ENCODE data around the gene ZNF846. TPM values are rescaled to one million over a fixed set of nuclear protein-coding genes. Genes with fewer than 3 reads are reported as not detected.
"Not testable (repeated sequence)": the region's sequence is repeated elsewhere in the genome, so short reads cannot be mapped to it uniquely, and the experiment has no call there.

Gene ZNF846
- total RNA-seq, 2 experiments from 2014 or later, result 17.9 to 21.1 TPM

DNA sequence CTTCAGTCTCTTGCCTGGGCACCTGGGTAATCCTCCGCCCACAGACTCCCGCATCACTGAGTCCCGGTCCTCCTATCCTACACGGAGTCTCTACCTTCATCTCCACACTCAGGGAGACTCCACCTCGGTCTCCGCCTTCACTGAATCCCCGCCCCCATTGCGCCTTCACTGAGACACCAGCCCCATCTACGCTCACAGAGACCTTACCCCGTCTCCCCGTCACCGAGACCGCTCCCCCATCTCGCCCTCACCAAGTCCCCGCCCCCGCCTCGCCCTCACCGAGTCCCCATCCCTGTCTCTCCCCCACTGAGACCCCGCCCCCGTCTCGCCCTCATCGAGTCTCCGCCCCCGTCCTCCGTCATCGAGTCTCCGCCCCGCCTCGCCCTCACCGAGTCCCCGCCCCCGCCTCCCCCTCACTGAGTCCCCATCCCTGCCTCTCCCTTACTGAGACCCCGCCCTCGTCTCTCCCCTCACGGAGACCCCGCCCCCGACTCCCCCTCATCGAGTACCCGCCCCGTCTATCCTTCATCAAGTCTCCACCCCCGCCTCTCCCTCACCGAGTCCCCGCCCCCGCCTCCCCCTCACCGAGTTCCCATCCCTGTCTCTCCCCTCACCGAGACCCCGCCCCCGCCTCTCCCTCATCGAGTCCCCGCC is 23.1 kb upstream of the ZNF846 start:
- Mint-ChIP-seq H3K9me3 (no peaks in the 10 kb centered on the region), H3K4me3 (peak overlapping the region; percentile 98), H3K4me1 (peaks cover 17% of the 10 kb centered on the region), H3K36me3 (no peaks in the 10 kb centered on the region), H3K27ac (peak overlapping the region; percentile 100), H3K27me3 (no peaks in the 10 kb centered on the region)
- DNase-seq (peak; percentile 92), ATAC-seq (ENCODE audit: low read depth) (peak; percentile 64)
- POLR2A ChIA-PET, result interaction anchor here (0.6 to 1.6 kb wide), 2 partner anchors 39 to 170 kb away, joined by 4 read pairs; partner anchors contain the start of gene ZNF561

DNA sequence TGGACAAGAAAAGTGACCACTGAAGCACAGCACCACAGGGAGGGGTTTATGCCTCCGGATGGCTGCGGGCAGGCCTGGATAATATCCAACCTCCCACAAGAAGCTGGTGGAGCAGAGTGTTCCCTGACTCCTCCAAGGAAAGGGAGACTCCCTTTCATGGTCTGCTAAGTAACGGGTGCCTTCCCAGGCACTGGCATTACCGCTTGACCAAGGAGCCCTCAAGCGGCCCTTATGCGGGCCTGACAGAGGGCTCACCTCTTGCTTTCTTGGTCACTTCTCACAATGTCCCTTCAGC is 22.5 kb upstream of the ZNF846 start:
- not testable (repeated sequence) for H3K27ac Mint-ChIP-seq; H3K27me3 Mint-ChIP-seq; H3K9me3 Mint-ChIP-seq; DNase-seq; H3K36me3 Mint-ChIP-seq; ATAC-seq (ENCODE audit: low read depth)
- H3K4me3 Mint-ChIP-seq, result peak overlapping the region; percentile 98
- POLR2A ChIA-PET, result interaction anchor here (0.6 to 1.6 kb wide), 4 partner anchors 22 to 671 kb away, joined by 4 to 7 read pairs (median 4); partner anchors contain the start of genes ZNF561 and ZNF846
- peaks cover 12% of the 10 kb centered on the region for H3K4me1 Mint-ChIP-seq

DNA sequence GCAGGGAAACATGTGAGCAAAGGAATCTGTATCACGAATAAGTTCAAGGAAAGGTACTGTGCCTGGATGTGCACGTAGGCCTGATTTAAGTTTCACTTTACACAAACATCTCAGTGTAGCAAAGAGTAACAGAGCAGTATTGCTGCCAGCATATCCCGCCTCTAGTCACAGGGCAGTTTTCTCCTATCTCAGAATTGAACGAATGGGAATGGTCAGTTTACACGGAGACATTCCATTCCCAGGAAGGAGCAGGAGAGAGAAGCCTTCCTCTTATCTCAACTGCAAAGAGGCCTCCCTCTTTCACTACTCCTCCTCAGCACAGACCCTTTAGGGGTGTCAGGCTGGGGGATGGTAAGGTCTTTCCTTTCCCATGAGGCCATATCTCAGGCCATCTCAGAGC is 21.0 kb upstream of the ZNF846 start:
- H3K9me3 Mint-ChIP-seq; H3K36me3 Mint-ChIP-seq; H3K27me3 Mint-ChIP-seq; H3K4me3 Mint-ChIP-seq; H3K27ac Mint-ChIP-seq; ATAC-seq (ENCODE audit: low read depth); DNase-seq: not testable (repeated sequence)
- POLR2A ChIA-PET, result interaction anchor here (1.6 kb wide), 1 partner anchor 21 kb away, joined by 7 read pairs; the partner anchor contains the start of gene ZNF846
- peaks cover 18% of the 10 kb centered on the region for H3K4me1 Mint-ChIP-seq

DNA sequence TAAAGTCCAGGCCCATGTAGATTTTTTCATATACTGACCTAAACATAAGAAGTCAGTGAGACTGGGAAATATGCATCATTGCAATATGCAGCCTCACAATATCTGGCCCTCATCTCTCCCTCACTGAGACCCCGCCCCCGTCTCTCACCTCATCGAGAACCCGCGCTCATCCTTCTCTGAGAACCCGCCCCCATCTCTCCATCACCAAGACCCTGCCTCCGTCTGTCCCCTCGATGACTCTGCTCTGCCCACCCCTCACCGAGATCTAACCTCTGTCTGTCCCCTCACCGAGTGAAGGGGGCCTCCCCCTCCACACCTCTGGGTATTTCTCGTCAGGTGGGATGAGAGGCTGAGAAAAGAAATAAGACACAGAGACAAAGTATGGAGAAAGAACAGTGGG is 20.5 kb upstream of the ZNF846 start:
- Mint-ChIP-seq H3K27ac (no peak overlapping the region), H3K4me3 (no peak overlapping the region), H3K9me3 (no peaks in the 10 kb centered on the region), H3K4me1 (peaks cover 24% of the 10 kb centered on the region), H3K27me3 (no peaks in the 10 kb centered on the region), H3K36me3 (no peaks in the 10 kb centered on the region)
- DNase-seq, result no peak
- POLR2A ChIA-PET, result interaction anchor here (1.5 kb wide), 1 partner anchor 20 kb away, joined by 6 read pairs; the partner anchor contains the start of gene ZNF846
- no peak for ATAC-seq (ENCODE audit: low read depth)

DNA sequence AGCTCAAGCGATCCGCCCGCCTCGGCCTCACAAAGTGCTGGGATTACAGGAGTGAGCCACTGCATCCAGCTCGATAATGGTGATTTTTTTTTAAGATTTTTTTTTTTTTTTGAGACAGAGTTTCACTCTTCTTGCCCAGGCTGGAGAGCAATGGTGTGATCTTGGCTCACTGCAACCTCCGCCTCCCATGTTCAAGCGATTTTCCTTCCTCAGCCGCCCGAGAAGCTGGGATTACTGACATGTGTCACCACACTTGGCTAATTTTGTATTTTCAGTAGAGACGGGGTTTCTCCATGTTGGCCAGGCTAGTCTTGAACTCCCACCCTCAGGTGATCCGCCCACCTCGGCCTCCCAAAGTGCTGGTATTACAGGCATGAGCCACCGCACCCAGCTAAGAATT is 20.1 kb upstream of the ZNF846 start:
- not testable (repeated sequence) for H3K9me3 Mint-ChIP-seq; H3K4me3 Mint-ChIP-seq; DNase-seq; H3K36me3 Mint-ChIP-seq; H3K27me3 Mint-ChIP-seq; ATAC-seq (ENCODE audit: low read depth); H3K27ac Mint-ChIP-seq
- POLR2A ChIA-PET, result interaction anchor here (1.5 kb wide), 1 partner anchor 20 kb away, joined by 6 read pairs; the partner anchor contains the start of gene ZNF846
- H3K4me1 Mint-ChIP-seq, result peaks cover 26% of the 10 kb centered on the region

DNA sequence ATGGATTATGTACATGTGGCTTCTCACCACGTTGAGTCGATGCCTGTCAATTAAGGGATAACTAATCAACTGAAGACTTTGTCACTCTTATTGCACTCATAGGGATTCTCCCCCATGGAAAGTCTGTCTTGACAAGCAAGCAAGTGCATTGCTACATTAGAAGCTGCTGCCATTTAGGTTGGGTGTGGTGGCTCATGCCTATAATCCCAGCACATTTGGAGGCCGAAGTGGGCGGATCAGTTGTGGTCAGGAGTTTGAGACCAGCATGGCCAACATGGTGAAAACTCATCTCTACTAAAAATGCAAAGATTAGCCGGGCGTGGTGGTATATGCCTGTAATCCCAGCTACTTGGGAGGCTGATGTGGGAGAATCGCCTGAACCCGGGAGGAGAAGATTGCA is 18.3 kb upstream of the ZNF846 start:
- H3K9me3 Mint-ChIP-seq, result no peaks in the 10 kb centered on the region
- POLR2A ChIA-PET, result no interaction called here
- H3K27ac Mint-ChIP-seq, result peak overlapping the region; percentile 84
- no peaks in the 10 kb centered on the region for H3K27me3 Mint-ChIP-seq
- H3K4me3 Mint-ChIP-seq, result peak overlapping the region; percentile 73
- ATAC-seq (ENCODE audit: low read depth), result no peak
- H3K36me3 Mint-ChIP-seq, result peaks cover 6% of the 10 kb centered on the region
- peaks cover 26% of the 10 kb centered on the region for H3K4me1 Mint-ChIP-seq
- DNase-seq, result no peak

DNA sequence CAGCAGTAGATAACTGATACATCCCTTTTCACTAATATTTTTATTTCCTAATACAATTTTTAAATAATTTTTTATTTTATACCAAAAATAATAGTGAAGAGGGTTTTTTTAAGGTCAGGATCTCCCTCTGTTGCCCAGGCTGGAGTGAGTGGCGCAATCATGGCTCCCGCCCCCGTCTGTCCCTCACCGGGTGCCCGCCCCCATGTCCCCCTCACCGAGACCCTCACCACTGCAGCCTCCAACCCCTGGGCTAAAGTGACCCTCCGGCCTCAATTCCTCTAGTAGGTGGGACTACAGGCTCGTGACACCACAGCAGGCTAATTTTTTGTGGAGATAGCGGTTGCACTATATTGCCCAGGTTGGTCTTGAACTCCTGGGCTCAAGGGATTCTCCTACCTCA is 17.8 kb upstream of the ZNF846 start:
- Mint-ChIP-seq H3K36me3 (peaks cover 6% of the 10 kb centered on the region), H3K9me3 (no peaks in the 10 kb centered on the region), H3K4me1 (peaks cover 24% of the 10 kb centered on the region), H3K4me3 (peak overlapping the region; percentile 93), H3K27me3 (no peaks in the 10 kb centered on the region), H3K27ac (peak overlapping the region; percentile 100)
- DNase-seq (no peak), ATAC-seq (ENCODE audit: low read depth) (no peak)
- POLR2A ChIA-PET, result interaction anchor here (1.6 kb wide), 1 partner anchor 41 kb away, joined by 6 read pairs; the partner anchor contains the start of gene UBL5

DNA sequence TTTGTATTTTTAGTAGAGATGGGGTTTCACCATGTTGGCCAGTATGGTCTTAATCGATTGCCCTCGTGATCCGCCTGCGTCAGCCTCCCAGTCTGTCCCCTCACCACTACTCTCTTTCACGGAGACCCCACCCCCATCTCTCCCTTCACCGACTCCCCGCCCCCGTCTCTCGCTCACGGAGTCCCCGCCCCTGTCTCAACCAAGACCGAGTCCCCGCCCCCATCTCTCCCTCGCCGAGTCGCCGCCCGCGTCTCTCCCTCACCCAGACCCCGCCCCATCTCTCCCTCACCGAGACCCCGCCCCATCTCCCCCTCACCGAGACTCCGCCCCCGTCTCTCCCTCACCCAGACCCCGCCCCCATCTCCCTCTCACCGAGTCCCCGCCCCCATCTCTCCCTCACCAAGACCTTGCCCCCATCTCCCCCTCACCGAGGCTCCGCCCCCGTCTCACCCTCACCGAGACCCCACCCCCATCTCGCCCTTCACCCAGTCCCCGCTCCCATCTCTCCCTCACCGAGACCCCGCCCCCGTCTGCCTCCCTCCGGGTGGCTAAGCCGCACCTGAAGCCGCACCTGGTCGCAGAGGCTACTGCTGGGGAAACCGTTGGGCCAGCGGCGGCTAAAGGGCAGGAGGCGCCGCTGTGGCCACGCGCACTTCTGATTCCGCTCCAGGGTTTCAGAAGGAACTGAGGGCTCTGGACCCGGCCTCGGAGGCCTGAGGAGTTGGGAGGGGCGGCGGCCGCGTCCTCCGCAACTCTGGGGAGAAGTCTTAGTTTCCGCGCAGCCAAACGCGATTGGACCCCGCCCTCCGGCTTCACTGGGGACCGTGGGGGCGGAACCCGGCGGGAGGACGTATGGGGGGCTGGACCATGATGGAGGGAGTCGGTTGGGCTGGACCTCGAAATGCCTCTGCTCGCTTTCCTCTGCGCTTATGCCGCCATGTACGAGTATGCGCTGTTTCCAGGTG is 17.1 kb upstream of the ZNF846 start:
- ATAC-seq (ENCODE audit: low read depth), result peak; percentile 87
- H3K4me3 Mint-ChIP-seq, result peak overlapping the region; percentile 93
- POLR2A ChIA-PET, result interaction anchor here (0.6 to 1.6 kb wide), 5 partner anchors 17 to 159 kb away, joined by 3 to 10 read pairs (median 6); partner anchors contain the start of genes UBL5, ZNF562 and ZNF846
- no peaks in the 10 kb centered on the region for H3K9me3 Mint-ChIP-seq
- H3K36me3 Mint-ChIP-seq, result peaks cover 10% of the 10 kb centered on the region
- no peaks in the 10 kb centered on the region for H3K27me3 Mint-ChIP-seq
- H3K27ac Mint-ChIP-seq, result peak overlapping the region; percentile 100
- peak; percentile 94 for DNase-seq
- H3K4me1 Mint-ChIP-seq, result peaks cover 24% of the 10 kb centered on the region

DNA sequence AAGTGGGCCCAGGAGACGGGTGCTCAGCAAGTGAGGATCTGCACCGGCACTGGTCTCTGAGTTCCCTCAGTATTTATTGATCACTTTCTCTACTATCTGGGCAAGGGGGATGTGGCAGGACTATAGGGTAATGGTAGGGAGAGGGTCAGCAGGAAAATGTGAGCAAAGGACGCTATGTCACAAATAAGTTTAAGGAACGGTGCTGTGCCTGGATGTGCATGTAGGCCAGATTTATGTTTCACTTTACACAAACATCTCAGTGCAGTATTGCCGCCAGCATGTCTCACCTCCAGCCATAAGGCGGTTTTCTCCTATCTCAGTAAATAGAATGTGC is 15.6 kb upstream of the ZNF846 start:
- H3K9me3 Mint-ChIP-seq; DNase-seq; ATAC-seq (ENCODE audit: low read depth); H3K27me3 Mint-ChIP-seq: not testable (repeated sequence)
- H3K36me3 Mint-ChIP-seq, result peaks cover 12% of the 10 kb centered on the region
- peaks cover 21% of the 10 kb centered on the region for H3K4me1 Mint-ChIP-seq
- peak overlapping the region; percentile 100 for H3K27ac Mint-ChIP-seq
- POLR2A ChIA-PET, result interaction anchor here (1.1 kb wide), 1 partner anchor 15 kb away, joined by 3 read pairs; the partner anchor contains the start of gene ZNF846
- H3K4me3 Mint-ChIP-seq, result peak overlapping the region; percentile 93

DNA sequence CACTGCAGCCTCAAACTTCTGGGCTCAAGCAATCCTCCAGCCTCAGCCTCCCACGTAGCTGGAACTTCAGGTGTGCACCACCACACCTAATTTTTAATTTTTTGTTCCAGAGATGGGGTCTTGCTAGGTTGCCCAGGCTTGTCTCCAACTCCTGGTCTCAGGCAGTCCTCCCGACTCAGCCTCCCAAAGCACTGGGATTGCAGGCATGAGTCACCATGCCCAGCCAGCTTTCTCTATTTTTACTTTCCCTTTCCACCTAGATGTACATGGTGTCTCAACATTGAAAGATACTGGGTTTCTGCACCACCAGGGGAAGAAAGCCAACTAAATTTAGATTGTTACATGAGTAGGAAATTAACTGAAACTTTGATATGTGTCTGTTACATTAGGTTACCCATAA is 13.8 kb upstream of the ZNF846 start:
- Mint-ChIP-seq H3K27ac (no peak overlapping the region), H3K27me3 (no peaks in the 10 kb centered on the region), H3K4me3 (no peak overlapping the region), H3K4me1 (peaks cover 20% of the 10 kb centered on the region), H3K9me3 (peaks cover 3% of the 10 kb centered on the region), H3K36me3 (peaks cover 13% of the 10 kb centered on the region)
- DNase-seq (no peak), ATAC-seq (ENCODE audit: low read depth) (no peak)
- POLR2A ChIA-PET, result no interaction called here

DNA sequence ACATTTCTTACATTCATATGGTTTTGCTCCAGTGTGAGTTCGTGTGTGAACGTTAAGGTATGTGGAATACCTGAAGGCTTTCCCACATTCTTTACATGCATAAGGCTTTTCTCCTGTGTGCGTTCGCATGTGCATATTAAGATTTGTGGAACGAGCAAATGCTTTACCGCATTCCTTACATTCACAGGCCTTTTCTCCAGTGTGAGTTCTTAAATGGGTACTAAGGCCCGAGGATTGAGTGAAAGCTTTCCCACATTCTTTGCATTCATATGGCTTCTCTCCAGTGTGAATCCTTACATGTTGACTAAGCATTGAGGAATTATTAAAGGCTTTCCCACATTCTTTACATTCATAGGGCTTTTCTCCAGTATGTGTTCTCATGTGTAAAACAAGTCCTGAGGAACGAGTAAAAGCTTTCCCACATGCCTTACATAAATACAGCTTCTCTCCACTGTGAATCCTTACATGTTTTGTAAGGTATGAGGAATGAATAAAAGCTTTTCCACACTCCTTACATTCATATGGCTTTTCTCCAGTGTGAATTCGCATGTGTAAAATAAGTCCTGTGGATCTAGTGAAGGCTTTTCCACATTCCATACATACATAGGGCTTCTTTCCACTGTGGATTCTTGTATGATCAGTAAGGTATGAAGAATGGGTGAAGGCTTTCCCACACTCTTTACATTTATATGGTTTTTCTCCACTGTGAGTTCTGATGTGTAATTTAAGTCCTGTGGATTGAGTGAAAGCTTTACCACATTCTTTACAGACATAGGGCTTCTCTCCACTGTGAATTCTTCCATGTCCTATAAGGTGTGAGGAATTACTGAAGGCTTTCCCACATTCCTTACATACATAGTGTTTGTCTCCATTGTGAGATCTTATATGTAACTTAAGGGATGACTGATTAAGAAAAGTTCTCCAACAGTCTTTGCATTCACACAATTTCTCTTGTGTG is 10.7 kb downstream of the ZNF846 start:
- peaks cover 26% of the 10 kb centered on the region for H3K9me3 Mint-ChIP-seq
- H3K4me3 Mint-ChIP-seq, result no peak overlapping the region
- ATAC-seq (ENCODE audit: low read depth) (no peak), DNase-seq (no peak)
- no peaks in the 10 kb centered on the region for H3K4me1 Mint-ChIP-seq
- no peaks in the 10 kb centered on the region for H3K27me3 Mint-ChIP-seq
- no peak overlapping the region for H3K27ac Mint-ChIP-seq
- H3K36me3 Mint-ChIP-seq, result peaks cover 62% of the 10 kb centered on the region
- POLR2A ChIA-PET, result no interaction called here

DNA sequence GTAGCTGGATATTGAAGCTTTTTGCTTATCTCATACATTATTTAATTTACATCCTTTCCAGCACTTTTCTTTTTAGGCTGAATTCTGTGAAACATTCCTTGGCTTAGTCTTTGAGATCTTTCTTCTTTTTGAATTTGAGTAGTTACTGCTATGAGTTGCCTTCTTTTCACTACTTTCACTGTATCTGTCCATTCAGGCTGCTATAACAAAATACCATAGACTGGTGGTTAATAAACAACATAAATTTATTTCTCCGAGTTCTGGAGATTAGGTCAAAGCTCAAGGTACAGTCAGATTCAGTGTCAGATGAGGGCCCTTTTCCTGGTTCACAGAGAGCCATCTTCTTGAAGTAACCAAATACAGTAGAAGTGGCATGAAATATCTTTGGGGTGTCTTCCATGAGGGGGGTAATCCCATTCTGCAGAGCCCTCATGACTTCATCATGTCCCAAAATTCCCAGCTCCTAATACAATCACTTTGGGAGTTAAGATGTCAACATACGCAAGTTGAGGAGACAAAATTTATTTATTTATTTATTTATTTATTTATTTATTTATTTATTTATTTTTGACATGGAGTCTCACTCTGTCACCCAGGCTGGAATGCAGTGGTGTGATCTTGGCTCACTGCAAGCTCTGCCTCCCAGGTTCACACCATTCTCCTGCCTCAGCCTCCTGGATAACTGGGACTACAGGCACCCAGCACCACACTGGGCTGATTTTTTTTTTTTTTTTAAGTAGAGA is 15.7 kb downstream of the ZNF846 start:
- Mint-ChIP-seq H3K4me3 (no peak overlapping the region), H3K36me3 (peaks cover 27% of the 10 kb centered on the region), H3K27me3 (no peaks in the 10 kb centered on the region), H3K4me1 (no peaks in the 10 kb centered on the region), H3K27ac (no peak overlapping the region), H3K9me3 (peaks cover 28% of the 10 kb centered on the region)
- ATAC-seq (ENCODE audit: low read depth) (no peak), DNase-seq (no peak)
- POLR2A ChIA-PET, result interaction anchor here (0.6 to 0.7 kb wide), 4 partner anchors 39 to 416 kb away, joined by 3 to 4 read pairs (median 4); no protein-coding TSS in a partner anchor

Data from activated naive CD8-positive, alpha-beta T cell treated with anti-CD3 and anti-CD28 coated beads, Interleukin-2, amount 10 ng/mL, durations not matched to agents 7 days and 5 days (primary cell).